PC-3 (cell line): Measurements from ENCODE around the gene CSMD2. TPM values are rescaled to one million over a fixed set of nuclear protein-coding genes. Genes with fewer than 3 reads are reported as not detected.

Experiments used
- ATAC-seq: fragments of 200-7000 bp; cut with Tn5 transposase; 2 replicates; pipeline ENCODE4 v1.9.1; 2020; ENCODE audit warnings: mild to moderate bottlenecking, moderate library complexity
- BruUV-seq: library from RNA; stranded (reverse); fragments of 400-500 nt; replicated peaks from 2 replicates; lab custom pipeline; 2021; lab: Mats Ljungman, UMichigan
- CTCF ChIA-PET: fragments of 300-600 bp; sonication (Branson Sonifier 250); formaldehyde crosslinking; loops from one replicate; lab custom pipeline; 2022; ENCODE audit warnings: antibody characterized with exemption; lab: Charles Lee
- POLR2A ChIA-PET: fragments of 300-600 bp; sonication (Branson Sonifier 250); formaldehyde crosslinking; loops from one replicate; lab custom pipeline; 2022; ENCODE audit warnings: antibody characterized with exemption; ENCODE audit not compliant: unreplicated experiment; lab: Charles Lee
- DNase-seq: peaks from one replicate; pipeline ENCODE4 v3.0.0-alpha.2; 2015
- H2AFZ ChIP-seq: fragments of 300-600 bp; sonication (generic); 2 replicates; pipeline ENCODE4 v1.6.0; 2016; ENCODE audit warnings: antibody characterized with exemption, low read length
- H3F3A ChIP-seq: fragments of 300-600 bp; sonication (generic); one replicate; pipeline ENCODE4 v1.6.0; 2017; ENCODE audit warnings: antibody characterized with exemption, low read length, control low read depth, mild to moderate bottlenecking; ENCODE audit not compliant: unreplicated experiment
- H3K27ac ChIP-seq: fragments of 300-600 bp; sonication (generic); 2 replicates; pipeline ENCODE4 v1.5.1; 2016; ENCODE audit warnings: mild to moderate bottlenecking, low read length
- H3K27me3 ChIP-seq: fragments of 300-600 bp; sonication (generic); 2 replicates; pipeline ENCODE4 v1.6.1; 2016; ENCODE audit warnings: low read length, mixed read lengths
- H3K36me3 ChIP-seq: fragments of 300-600 bp; sonication (generic); 2 replicates; pipeline ENCODE4 v1.6.1; 2016; ENCODE audit warnings: low read depth, mixed run types, low read length, mixed read lengths
- H3K4me1 ChIP-seq: fragments of 300-600 bp; sonication (generic); 2 replicates; pipeline ENCODE4 v1.5.1; 2016; ENCODE audit warnings: low read length; ENCODE audit not compliant: insufficient read depth
- H3K4me2 ChIP-seq: fragments of 300-600 bp; sonication (generic); 2 replicates; pipeline ENCODE4 v1.6.0; 2016; ENCODE audit warnings: low read length
- H3K4me3 ChIP-seq: fragments of 300-600 bp; sonication (generic); 2 replicates; pipeline ENCODE4 v1.5.1; 2016; ENCODE audit warnings: mild to moderate bottlenecking, low read length, mixed read lengths
- H3K79me2 ChIP-seq: fragments of 300-600 bp; sonication (generic); 2 replicates; pipeline ENCODE4 v1.6.1; 2017; ENCODE audit warnings: low read length, mixed read lengths
- H3K9ac ChIP-seq: fragments of 300-600 bp; sonication (generic); 2 replicates; pipeline ENCODE4 v1.6.0; 2016; ENCODE audit warnings: mild to moderate bottlenecking, low read length
- H3K9me2 ChIP-seq: fragments of 300-600 bp; sonication (generic); replicated peaks from 2 replicates; pipeline ENCODE4 v1.6.1; 2016; ENCODE audit warnings: mixed run types, low read length, mixed read lengths
- H3K9me3 ChIP-seq: fragments of 300-600 bp; sonication (generic); 2 replicates; pipeline ENCODE4 v1.6.1; 2016; ENCODE audit warnings: low read length, mixed read lengths
- H4K20me1 ChIP-seq: fragments of 300-600 bp; sonication (generic); 2 replicates; pipeline ENCODE4 v1.6.1; 2016; ENCODE audit warnings: low read length, mixed read lengths
- CTCF ChIP-seq: fragments of 300-600 bp; sonication (generic); conservative IDR thresholded peaks from 2 replicates; pipeline ENCODE4 v1.5.1; 2017; ENCODE audit warnings: antibody characterized with exemption, low read depth, mild to moderate bottlenecking, low read length
- EZH2 ChIP-seq: fragments of 300-600 bp; sonication (generic); IDR thresholded peaks from one replicate; pipeline ENCODE4 v1.6.1; 2017; ENCODE audit warnings: antibody characterized with exemption, mild to moderate bottlenecking, low read length; ENCODE audit not compliant: unreplicated experiment
- EZH2phosphoT487 ChIP-seq: fragments of 300-600 bp; sonication (generic); IDR thresholded peaks from 2 replicates; pipeline ENCODE4 v1.6.1; 2018; ENCODE audit warnings: mild to moderate bottlenecking, antibody characterized with exemption, low read length, borderline replicate concordance
- intact Hi-C: fragments of 100-400 bp; cut with micrococcal nuclease; formaldehyde crosslinking; loops from 2 replicates; pipeline ENCODE4 v1.9.0; 2023
- total RNA-seq: library from RNA; depleted of rRNA; stranded (reverse); fragments of >200 nt; gene quantifications from 2 replicates; pipeline ENCODE4 v1.2.3, GENCODE V29; 2014

The CSMD2 gene
- total RNA-seq, 1 experiment from 2014 or later = not detected

GRCh38 chr1:33516428-33516827 lies 648.6 kb downstream of the CSMD2 start:
- intact Hi-C loops = no loop called here
- no peak overlapping the region for H3K4me3 ChIP-seq
- no TSS peak for BruUV-seq
- DNase-seq (peak; percentile 16), ATAC-seq (no peak)
- CTCF ChIA-PET = no interaction called here
- H3K27me3 ChIP-seq = 0 out of 2 replicates have a peak, but pooled peaks cover 3% of the 10 kb centered on the region
- H3K4me1 ChIP-seq = peaks cover 24% of the 10 kb centered on the region
- TF ChIP-seq EZH2phosphoT487 (no peak), EZH2 (no peak), CTCF (no peak)
- H3K27ac ChIP-seq = no peak overlapping the region
- no peak overlapping the region for H3K9ac ChIP-seq
- no peaks in the 10 kb centered on the region for H3K79me2 ChIP-seq
- no peak overlapping the region for H2AFZ ChIP-seq
- H3K9me3 ChIP-seq = no peaks in the 10 kb centered on the region
- POLR2A ChIA-PET = no interaction called here
- H3K9me2 ChIP-seq = no peaks in the 10 kb centered on the region
- no peaks in the 10 kb centered on the region for H3F3A ChIP-seq
- no peaks in the 10 kb centered on the region for H3K36me3 ChIP-seq
- H4K20me1 ChIP-seq = no peaks in the 10 kb centered on the region
- H3K4me2 ChIP-seq = no peak overlapping the region

- no peak for DNase-seq
These were observed 649.4 kb downstream of the CSMD2 start for GRCh38 chr1:33515607-33516006.

More at GRCh38 chr1:33515607-33516006, 649.4 kb downstream of the CSMD2 start:
- no peaks in the 10 kb centered on the region for H3K9me3 ChIP-seq
- no peaks in the 10 kb centered on the region for H3K27me3 ChIP-seq
- H3K36me3 ChIP-seq = no peaks in the 10 kb centered on the region
- H3K9me2 ChIP-seq = no peaks in the 10 kb centered on the region
- H3F3A ChIP-seq = no peaks in the 10 kb centered on the region
- BruUV-seq = no TSS peak
- no peaks in the 10 kb centered on the region for H3K79me2 ChIP-seq
- H3K4me1 ChIP-seq = peaks cover 24% of the 10 kb centered on the region
- no peak overlapping the region for H3K9ac ChIP-seq
- CTCF ChIA-PET = no interaction called here
- no peaks in the 10 kb centered on the region for H4K20me1 ChIP-seq
- TF ChIP-seq CTCF (no peak), EZH2 (no peak), EZH2phosphoT487 (no peak)
- no peak overlapping the region for H3K4me3 ChIP-seq
- POLR2A ChIA-PET = no interaction called here
- no peak overlapping the region for H2AFZ ChIP-seq
- ATAC-seq = no peak
- H3K27ac ChIP-seq = no peak overlapping the region
- intact Hi-C loops = no loop called here
- no peak overlapping the region for H3K4me2 ChIP-seq
